Endothelial cell of umbilical vein (primary cell): Measurements from ENCODE around the gene STMP1. TPM values are rescaled to one million over a fixed set of nuclear protein-coding genes. Genes with fewer than 3 reads are reported as not detected.

Experiments used
- BruUV-seq: library from RNA; stranded (reverse); fragments of 400-500 nt; replicated peaks from 2 replicates; lab custom pipeline; 2021; lab: Mats Ljungman, UMichigan
- CTCF ChIA-PET: fragments of 300-600, 350-600 bp; sonication (Branson Sonifier 250); formaldehyde crosslinking; loops from one replicate; lab custom pipeline; 2021; ENCODE audit warnings: antibody characterized with exemption, inconsistent platforms; lab: Charles Lee
- POLR2A ChIA-PET: fragments of 300-600, 350-600 bp; sonication (Branson Sonifier 250); formaldehyde crosslinking; loops from one replicate; lab custom pipeline; 2021; ENCODE audit warnings: antibody characterized with exemption, inconsistent platforms; lab: Charles Lee
- DNase-seq: peaks from one replicate; pipeline ENCODE4 v3.0.0-alpha.2; 2011; ENCODE audit warnings: low read depth, low spot score
- FAIRE-seq: peaks from 2 replicates; lab custom pipeline; 2011; peaks lifted over from hg19 to GRCh38; lab: Jason Lieb, UNC
- H2AFZ ChIP-seq: 2 replicates; pipeline ENCODE4 v1.6.0; 2012; ENCODE audit warnings: low read depth, low read length, control low read depth, inconsistent platforms
- H3K27ac ChIP-seq: 2 replicates; pipeline ENCODE4 v1.5.1; 2011; ENCODE audit warnings: low read depth, mild to moderate bottlenecking, control low read depth, low read length, moderate library complexity; ENCODE audit not compliant: insufficient read depth
- H3K27me3 ChIP-seq, 2 experiments: 2 replicates each; pipeline versions ENCODE4 v1.6.0 to v1.6.1; 2011; ENCODE audit warnings: low read length in 2 of 2, mixed read lengths in 1 of 2; ENCODE audit not compliant: control insufficient read depth in 2 of 2, insufficient read depth in 2 of 2
- H3K36me3 ChIP-seq, 2 experiments: 2 replicates in 1 of 2; 3 replicates in 1 of 2; pipeline ENCODE4 v1.5.1; 2011; ENCODE audit warnings: low read length in 2 of 2, mild to moderate bottlenecking in 1 of 2, moderate library complexity in 1 of 2; ENCODE audit not compliant: control insufficient read depth in 2 of 2, insufficient read depth in 2 of 2; ENCODE audit errors: extremely low read depth in 1 of 2
- H3K4me1 ChIP-seq: 3 replicates; pipeline ENCODE4 v1.5.1; 2011; ENCODE audit warnings: mild to moderate bottlenecking, low read length; ENCODE audit not compliant: control insufficient read depth, insufficient read depth; ENCODE audit errors: extremely low read depth
- H3K4me2 ChIP-seq: 2 replicates; pipeline ENCODE4 v1.6.1; 2011; ENCODE audit warnings: low read length, control low read depth, mixed read lengths; ENCODE audit not compliant: insufficient read depth
- H3K4me3 ChIP-seq, 3 experiments: fragments of 200-600 bp in 1 of 3; sonication (generic), shearing (Covaris generic) in 1 of 3; replicated peaks in 1 of 3; 2 replicates each; pipeline ENCODE4 v1.5.1; 2011 to 2016; ENCODE audit warnings: control low read depth in 3 of 3, low read length in 3 of 3, mild to moderate bottlenecking in 2 of 3, inconsistent platforms in 1 of 3, low read depth in 1 of 3, moderate library complexity in 1 of 3; ENCODE audit not compliant: insufficient read depth in 1 of 3
- H3K79me2 ChIP-seq: 2 replicates; pipeline ENCODE4 v1.6.0; 2012; ENCODE audit warnings: low read length, inconsistent platforms; ENCODE audit not compliant: control insufficient read depth, insufficient read depth
- H3K9ac ChIP-seq: replicated peaks from 2 replicates; pipeline ENCODE3; 2011; ENCODE audit warnings: low read length, control low read depth; ENCODE audit not compliant: insufficient read depth; ENCODE audit errors: extremely low read depth
- H3K9me1 ChIP-seq: replicated peaks from 3 replicates; pipeline ENCODE4 v1.6.0; 2011; ENCODE audit warnings: mild to moderate bottlenecking, low read length; ENCODE audit not compliant: control insufficient read depth, insufficient read depth; ENCODE audit errors: extremely low read depth
- H3K9me3 ChIP-seq: replicated peaks from 2 replicates; pipeline ENCODE4 v1.5.1; 2012; ENCODE audit warnings: low read length, inconsistent platforms; ENCODE audit not compliant: control insufficient read depth, insufficient read depth
- H4K20me1 ChIP-seq: replicated peaks from 2 replicates; pipeline ENCODE3; 2011; ENCODE audit warnings: mild to moderate bottlenecking, low read length; ENCODE audit not compliant: control insufficient read depth, insufficient read depth; ENCODE audit errors: extremely low read depth
- CTCF ChIP-seq, 2 donors: IDR thresholded peaks; 1 replicate in 1 of 2; 2 replicates in 1 of 2; pipeline ENCODE4 v1.5.1; 2011; ENCODE audit warnings: low read length in 2 of 2, mild to moderate bottlenecking in 2 of 2, moderate library complexity in 2 of 2, control low read depth in 1 of 2, inconsistent platforms in 1 of 2, low read depth in 1 of 2; ENCODE audit not compliant: insufficient read depth in 1 of 2; ENCODE audit errors: extremely low read depth in 1 of 2
- FOS ChIP-seq: IDR thresholded peaks from 2 replicates; pipeline ENCODE4 v1.6.1; 2011; ENCODE audit warnings: mild to moderate bottlenecking, low read length, moderate library complexity, borderline replicate concordance; ENCODE audit not compliant: insufficient read depth
- JUN ChIP-seq: IDR thresholded peaks from 2 replicates; pipeline ENCODE4 v1.6.1; 2011; ENCODE audit warnings: borderline replicate concordance, low read depth; ENCODE audit not compliant: insufficient read length, insufficient read depth
- MYC ChIP-seq: IDR thresholded peaks from one replicate; pipeline ENCODE4 v1.6.1; 2011; ENCODE audit warnings: mild to moderate bottlenecking, low read depth, low read length
- POLR2A ChIP-seq: IDR thresholded peaks from 2 replicates; pipeline ENCODE4 v1.6.1; 2012; ENCODE audit warnings: low read depth, mild to moderate bottlenecking, control low read depth, low read length
- POLR2AphosphoS5 ChIP-seq: IDR thresholded peaks from 2 replicates; pipeline ENCODE4 v1.6.1; 2012; ENCODE audit warnings: low read depth, mild to moderate bottlenecking, control low read depth, low read length, moderate library complexity; ENCODE audit not compliant: insufficient read depth
- dilution Hi-C: fragments of 300-500 bp; cut with MboI; formaldehyde crosslinking; loops from one replicate; pipeline ENCODE4 v1.15.0; 2019; ENCODE audit warnings: low sequenced_read_pairs; ENCODE audit not compliant: extremely low pct_ligation_motif_present
- intact Hi-C: fragments of 100-400 bp; cut with micrococcal nuclease; formaldehyde crosslinking; loops from one replicate; pipeline ENCODE4 v1.10.0; 2022
- polyA plus RNA-seq, 4 experiments: library from polyadenylated mRNA; depleted of rRNA in 3 of 4; stranded (reverse) in 3 of 4; unstranded in 1 of 4; fragments of >200 nt; gene quantifications; 2 replicates each; pipeline versions ENCODE4 v1.2.1 to v1.2.3, GENCODE V29; 2011 to 2012; ENCODE audit warnings: missing spikeins in 1 of 4
- total RNA-seq: library from RNA; stranded (reverse); gene quantifications from 2 replicates; pipeline ENCODE4 v1.2.3, GENCODE V29; 2021

Gene STMP1
- total and polyA plus RNA-seq, 2 donors (not counting 3 experiments of a cell fraction or from before 2014, with no cell fraction given): 17.1 to 31.3 TPM

GRCh38 chr7:135648235-135648634, 14.1 kb upstream of the STMP1 start:
- H3K27me3 ChIP-seq: no peaks in the 10 kb centered on the region

More at GRCh38 chr7:135648235-135648634, 14.1 kb upstream of the STMP1 start:
- no peak overlapping the region for H3K9ac ChIP-seq
- H3K4me3 ChIP-seq: no peak overlapping the region
- DNase-seq (no peak), FAIRE-seq (no peak)
- no peak overlapping the region for H3K27ac ChIP-seq
- ChIA-PET CTCF (interaction anchor here (1.6 to 7.3 kb wide), 3 partner anchors 13 to 373 kb away, joined by 3 to 173 read pairs (median 6); no protein-coding TSS in a partner anchor), POLR2A (no interaction called here)
- intact Hi-C loops: loop anchor here (5.0 kb wide), 1 partner anchor 136 kb away; the partner anchor contains the start of gene CNOT4
- H3K9me3 ChIP-seq: no peaks in the 10 kb centered on the region
- H3K9me1 ChIP-seq: no peaks in the 10 kb centered on the region
- no peaks in the 10 kb centered on the region for H4K20me1 ChIP-seq
- TF ChIP-seq POLR2AphosphoS5 (no peak), CTCF (IDR thresholded peaks at IDR 0.05; ENCODE audit: extremely low read depth in 1 of 2, insufficient read depth in 1 of 2, low read depth in 1 of 2, low read length in 2 of 2) (no peak), MYC (no peak), POLR2A (no peak), FOS (no peak), JUN (no peak)
- no peaks in the 10 kb centered on the region for H3K79me2 ChIP-seq
- no peak overlapping the region for H2AFZ ChIP-seq
- no peak overlapping the region for H3K4me2 ChIP-seq
- peaks cover 0 to 9% of the 10 kb centered on the region in 2 experiments for H3K36me3 ChIP-seq
- no peaks in the 10 kb centered on the region for H3K4me1 ChIP-seq
- dilution Hi-C loops: no loop called here
- BruUV-seq: no TSS peak
